K562 (cell line): ENCODE data around the gene RBPJL. TPM values are rescaled to one million over a fixed set of nuclear protein-coding genes. Genes with fewer than 3 reads are reported as not detected.
A peak's percentile ranks its signal among the peaks of the same experiment; 100 is the strongest.

Source experiments
- ESRRA ChIP-seq: fragments of 450-650 bp; IDR thresholded peaks from 2 replicates; pipeline ENCODE4 v1.6.1; 2014; ENCODE audit warnings: low read depth, mild to moderate bottlenecking, moderate library complexity, borderline replicate concordance
- U2AF2 ChIP-seq: fragments of 200-400 bp; formaldehyde crosslinking; optimal IDR thresholded peaks from 2 replicates; pipeline ENCODE3; 2017; ENCODE audit warnings: low read depth, mild to moderate bottlenecking, low read length
- ZNF707 ChIP-seq: fragments of 250-450 bp; sonication (Bioruptor Pico); conservative IDR thresholded peaks from 2 replicates; pipeline ENCODE4 v1.8.0; 2022; ENCODE audit warnings: inconsistent platforms, mild to moderate bottlenecking, moderate library complexity
- polyA plus RNA-seq, 8 experiments: library from polyadenylated mRNA; depleted of rRNA in 4 of 8; stranded (reverse) in 5 of 8; unstranded in 3 of 8; fragments of >200 nt; fragmentation: Nextera tagmentation in 2 of 8; fragmentation: Illumina TruSeq in 1 of 8; extraction: Ambion mirVana in 2 of 8; extraction: Trizol in 1 of 8; gene quantifications; 2 replicates each; pipeline versions ENCODE4 v1.2.1 to v1.2.3, GENCODE V29; 2011 to 2014; ENCODE audit warnings: inconsistent platforms in 1 of 8, missing spikeins in 1 of 8
- total RNA-seq, 7 experiments: library from RNA; depleted of rRNA in 6 of 7; stranded (reverse); fragments of >200 nt in 6 of 7; fragmentation: Illumina TruSeq in 2 of 7; extraction: Trizol in 2 of 7; gene quantifications; 2 replicates each; pipeline versions ENCODE4 v1.2.1 to v1.2.3, GENCODE V29; 2011 to 2021; ENCODE audit warnings: low replicate concordance in 1 of 7
- TF ChIP-seq, protein P1 (sequence below), 2 experiments: fragments of 450-650 bp; formaldehyde crosslinking in 1 of 2; IDR thresholded peaks; 2 replicates each; pipeline versions ENCODE4 v1.4.0 to v1.6.1; 2014 to 2020; ENCODE audit warnings: mild to moderate bottlenecking in 2 of 2, borderline replicate concordance in 1 of 2, low read depth in 1 of 2
- TF ChIP-seq, protein P2 (sequence below): sonication (generic); formaldehyde crosslinking; IDR thresholded peaks from 2 replicates; pipeline ENCODE4 v1.8.1; 2023; ENCODE audit warnings: mild to moderate bottlenecking, missing genetic modification reagents
- TF ChIP-seq, protein P3 (sequence below), 2 experiments: fragments of 450-650 bp; conservative IDR thresholded peaks; 2 replicates each; pipeline ENCODE4 v1.6.1; 2017; ENCODE audit warnings: mild to moderate bottlenecking in 2 of 2, moderate library complexity in 2 of 2

RBPJL gene
- total and polyA plus RNA-seq, 9 of the 15 experiments (the other 6 are each of a cell fraction or from before 2014, with no cell fraction given) = not detected

DNA sequence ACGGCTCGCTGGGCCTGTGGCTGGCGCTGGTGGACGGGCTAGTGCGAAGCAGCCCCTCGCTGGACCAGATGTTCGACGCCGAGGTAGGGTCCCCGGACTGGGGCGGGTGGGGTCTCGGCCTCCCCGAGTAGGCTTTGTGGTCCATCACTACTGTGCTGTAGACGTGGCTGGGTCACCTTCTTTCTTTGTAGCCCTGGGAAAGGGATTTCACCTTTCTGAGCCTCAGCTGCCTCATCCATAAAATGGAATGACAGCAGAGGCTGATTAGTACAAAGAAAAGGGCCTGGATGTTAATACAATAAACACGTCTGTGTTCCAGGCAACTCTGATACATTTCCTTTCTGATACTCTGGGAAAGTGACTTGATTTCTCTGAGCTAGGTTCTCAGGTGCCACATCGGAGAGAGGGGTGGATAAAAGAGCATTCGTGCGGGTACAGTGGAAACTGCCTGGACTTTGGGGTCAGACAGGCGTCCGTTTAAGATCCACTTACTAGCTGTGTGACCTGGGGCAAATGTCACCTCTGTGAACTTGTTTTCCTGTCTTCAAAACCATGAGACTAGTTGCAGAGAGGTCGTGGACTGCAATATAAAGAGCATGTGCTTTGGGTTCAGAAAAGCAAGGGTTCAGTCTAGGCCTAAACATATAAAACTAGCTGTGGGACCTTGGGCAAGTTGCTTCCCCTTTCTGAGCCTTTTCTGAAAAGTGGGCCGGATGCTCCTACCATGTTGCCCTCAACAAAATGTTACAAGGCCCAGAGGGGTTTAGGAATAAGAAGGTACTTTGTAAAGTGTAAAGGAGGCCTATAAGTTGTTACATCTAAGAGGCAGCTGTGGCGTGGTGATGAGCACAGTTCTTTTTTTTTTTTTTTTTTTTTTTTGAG, 57.2 kb downstream of the RBPJL start (continued):
- TF ChIP-seq, protein P1, sequence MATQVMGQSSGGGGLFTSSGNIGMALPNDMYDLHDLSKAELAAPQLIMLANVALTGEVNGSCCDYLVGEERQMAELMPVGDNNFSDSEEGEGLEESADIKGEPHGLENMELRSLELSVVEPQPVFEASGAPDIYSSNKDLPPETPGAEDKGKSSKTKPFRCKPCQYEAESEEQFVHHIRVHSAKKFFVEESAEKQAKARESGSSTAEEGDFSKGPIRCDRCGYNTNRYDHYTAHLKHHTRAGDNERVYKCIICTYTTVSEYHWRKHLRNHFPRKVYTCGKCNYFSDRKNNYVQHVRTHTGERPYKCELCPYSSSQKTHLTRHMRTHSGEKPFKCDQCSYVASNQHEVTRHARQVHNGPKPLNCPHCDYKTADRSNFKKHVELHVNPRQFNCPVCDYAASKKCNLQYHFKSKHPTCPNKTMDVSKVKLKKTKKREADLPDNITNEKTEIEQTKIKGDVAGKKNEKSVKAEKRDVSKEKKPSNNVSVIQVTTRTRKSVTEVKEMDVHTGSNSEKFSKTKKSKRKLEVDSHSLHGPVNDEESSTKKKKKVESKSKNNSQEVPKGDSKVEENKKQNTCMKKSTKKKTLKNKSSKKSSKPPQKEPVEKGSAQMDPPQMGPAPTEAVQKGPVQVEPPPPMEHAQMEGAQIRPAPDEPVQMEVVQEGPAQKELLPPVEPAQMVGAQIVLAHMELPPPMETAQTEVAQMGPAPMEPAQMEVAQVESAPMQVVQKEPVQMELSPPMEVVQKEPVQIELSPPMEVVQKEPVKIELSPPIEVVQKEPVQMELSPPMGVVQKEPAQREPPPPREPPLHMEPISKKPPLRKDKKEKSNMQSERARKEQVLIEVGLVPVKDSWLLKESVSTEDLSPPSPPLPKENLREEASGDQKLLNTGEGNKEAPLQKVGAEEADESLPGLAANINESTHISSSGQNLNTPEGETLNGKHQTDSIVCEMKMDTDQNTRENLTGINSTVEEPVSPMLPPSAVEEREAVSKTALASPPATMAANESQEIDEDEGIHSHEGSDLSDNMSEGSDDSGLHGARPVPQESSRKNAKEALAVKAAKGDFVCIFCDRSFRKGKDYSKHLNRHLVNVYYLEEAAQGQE (IDR thresholded peaks at IDR 0.05; ENCODE audit: borderline replicate concordance) = no peak
- TF ChIP-seq, protein P1 (CRISPR knock-in tag; IDR thresholded peaks at IDR 0.05; ENCODE audit: low read depth) = no peak
- TF ChIP-seq ZNF707 (CRISPR knock-in tag) (no peak), ESRRA (0 out of 2 replicates have a peak, but pooled peaks have one; percentile 7), U2AF2 (no peak)
- TF ChIP-seq, protein P2, sequence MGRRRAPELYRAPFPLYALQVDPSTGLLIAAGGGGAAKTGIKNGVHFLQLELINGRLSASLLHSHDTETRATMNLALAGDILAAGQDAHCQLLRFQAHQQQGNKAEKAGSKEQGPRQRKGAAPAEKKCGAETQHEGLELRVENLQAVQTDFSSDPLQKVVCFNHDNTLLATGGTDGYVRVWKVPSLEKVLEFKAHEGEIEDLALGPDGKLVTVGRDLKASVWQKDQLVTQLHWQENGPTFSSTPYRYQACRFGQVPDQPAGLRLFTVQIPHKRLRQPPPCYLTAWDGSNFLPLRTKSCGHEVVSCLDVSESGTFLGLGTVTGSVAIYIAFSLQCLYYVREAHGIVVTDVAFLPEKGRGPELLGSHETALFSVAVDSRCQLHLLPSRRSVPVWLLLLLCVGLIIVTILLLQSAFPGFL (CRISPR knock-in tag) = 0 out of 2 replicates have a peak, but pooled peaks have one; percentile 40
- TF ChIP-seq, protein P3, sequence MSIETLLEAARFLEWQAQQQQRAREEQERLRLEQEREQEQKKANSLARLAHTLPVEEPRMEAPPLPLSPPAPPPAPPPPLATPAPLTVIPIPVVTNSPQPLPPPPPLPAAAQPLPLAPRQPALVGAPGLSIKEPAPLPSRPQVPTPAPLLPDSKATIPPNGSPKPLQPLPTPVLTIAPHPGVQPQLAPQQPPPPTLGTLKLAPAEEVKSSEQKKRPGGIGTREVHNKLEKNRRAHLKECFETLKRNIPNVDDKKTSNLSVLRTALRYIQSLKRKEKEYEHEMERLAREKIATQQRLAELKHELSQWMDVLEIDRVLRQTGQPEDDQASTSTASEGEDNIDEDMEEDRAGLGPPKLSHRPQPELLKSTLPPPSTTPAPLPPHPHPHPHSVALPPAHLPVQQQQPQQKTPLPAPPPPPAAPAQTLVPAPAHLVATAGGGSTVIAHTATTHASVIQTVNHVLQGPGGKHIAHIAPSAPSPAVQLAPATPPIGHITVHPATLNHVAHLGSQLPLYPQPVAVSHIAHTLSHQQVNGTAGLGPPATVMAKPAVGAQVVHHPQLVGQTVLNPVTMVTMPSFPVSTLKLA (conservative IDR thresholded peaks at IDR 0.05) = peak; percentile 26 to 30; a peak in 1 of 4 replicates
